Endothelial cell of umbilical vein (primary cell): Measurements from ENCODE around the gene NID2. TPM values are rescaled to one million over a fixed set of nuclear protein-coding genes. Genes with fewer than 3 reads are reported as not detected.

Source experiments
- BruUV-seq: library from RNA; stranded (reverse); fragments of 400-500 nt; replicated peaks from 2 replicates; lab custom pipeline; 2021; lab: Mats Ljungman, UMichigan
- CTCF ChIA-PET: fragments of 300-600, 350-600 bp; sonication (Branson Sonifier 250); formaldehyde crosslinking; loops from one replicate; lab custom pipeline; 2021; ENCODE audit warnings: antibody characterized with exemption, inconsistent platforms; lab: Charles Lee
- POLR2A ChIA-PET: fragments of 300-600, 350-600 bp; sonication (Branson Sonifier 250); formaldehyde crosslinking; loops from one replicate; lab custom pipeline; 2021; ENCODE audit warnings: antibody characterized with exemption, inconsistent platforms; lab: Charles Lee
- DNase-seq: peaks from one replicate; pipeline ENCODE4 v3.0.0-alpha.2; 2011; ENCODE audit warnings: low read depth, low spot score
- FAIRE-seq: peaks from 2 replicates; lab custom pipeline; 2011; peaks lifted over from hg19 to GRCh38; lab: Jason Lieb, UNC
- H2AFZ ChIP-seq: 2 replicates; pipeline ENCODE4 v1.6.0; 2012; ENCODE audit warnings: low read depth, low read length, control low read depth, inconsistent platforms
- H3K27ac ChIP-seq: 2 replicates; pipeline ENCODE4 v1.5.1; 2011; ENCODE audit warnings: low read depth, mild to moderate bottlenecking, control low read depth, low read length, moderate library complexity; ENCODE audit not compliant: insufficient read depth
- H3K27me3 ChIP-seq, 2 experiments: 2 replicates each; pipeline versions ENCODE4 v1.6.0 to v1.6.1; 2011; ENCODE audit warnings: low read length in 2 of 2, mixed read lengths in 1 of 2; ENCODE audit not compliant: control insufficient read depth in 2 of 2, insufficient read depth in 2 of 2
- H3K36me3 ChIP-seq, 2 experiments: 2 replicates in 1 of 2; 3 replicates in 1 of 2; pipeline ENCODE4 v1.5.1; 2011; ENCODE audit warnings: low read length in 2 of 2, mild to moderate bottlenecking in 1 of 2, moderate library complexity in 1 of 2; ENCODE audit not compliant: control insufficient read depth in 2 of 2, insufficient read depth in 2 of 2; ENCODE audit errors: extremely low read depth in 1 of 2
- H3K4me1 ChIP-seq: 3 replicates; pipeline ENCODE4 v1.5.1; 2011; ENCODE audit warnings: mild to moderate bottlenecking, low read length; ENCODE audit not compliant: control insufficient read depth, insufficient read depth; ENCODE audit errors: extremely low read depth
- H3K4me2 ChIP-seq: 2 replicates; pipeline ENCODE4 v1.6.1; 2011; ENCODE audit warnings: low read length, control low read depth, mixed read lengths; ENCODE audit not compliant: insufficient read depth
- H3K4me3 ChIP-seq, 3 experiments: fragments of 200-600 bp in 1 of 3; sonication (generic), shearing (Covaris generic) in 1 of 3; replicated peaks in 1 of 3; 2 replicates each; pipeline ENCODE4 v1.5.1; 2011 to 2016; ENCODE audit warnings: control low read depth in 3 of 3, low read length in 3 of 3, mild to moderate bottlenecking in 2 of 3, inconsistent platforms in 1 of 3, low read depth in 1 of 3, moderate library complexity in 1 of 3; ENCODE audit not compliant: insufficient read depth in 1 of 3
- H3K79me2 ChIP-seq: 2 replicates; pipeline ENCODE4 v1.6.0; 2012; ENCODE audit warnings: low read length, inconsistent platforms; ENCODE audit not compliant: control insufficient read depth, insufficient read depth
- H3K9ac ChIP-seq: replicated peaks from 2 replicates; pipeline ENCODE3; 2011; ENCODE audit warnings: low read length, control low read depth; ENCODE audit not compliant: insufficient read depth; ENCODE audit errors: extremely low read depth
- H3K9me1 ChIP-seq: replicated peaks from 3 replicates; pipeline ENCODE4 v1.6.0; 2011; ENCODE audit warnings: mild to moderate bottlenecking, low read length; ENCODE audit not compliant: control insufficient read depth, insufficient read depth; ENCODE audit errors: extremely low read depth
- H3K9me3 ChIP-seq: replicated peaks from 2 replicates; pipeline ENCODE4 v1.5.1; 2012; ENCODE audit warnings: low read length, inconsistent platforms; ENCODE audit not compliant: control insufficient read depth, insufficient read depth
- H4K20me1 ChIP-seq: replicated peaks from 2 replicates; pipeline ENCODE3; 2011; ENCODE audit warnings: mild to moderate bottlenecking, low read length; ENCODE audit not compliant: control insufficient read depth, insufficient read depth; ENCODE audit errors: extremely low read depth
- CTCF ChIP-seq, 2 donors: IDR thresholded peaks; 1 replicate in 1 of 2; 2 replicates in 1 of 2; pipeline ENCODE4 v1.5.1; 2011; ENCODE audit warnings: low read length in 2 of 2, mild to moderate bottlenecking in 2 of 2, moderate library complexity in 2 of 2, control low read depth in 1 of 2, inconsistent platforms in 1 of 2, low read depth in 1 of 2; ENCODE audit not compliant: insufficient read depth in 1 of 2; ENCODE audit errors: extremely low read depth in 1 of 2
- EZH2 ChIP-seq: IDR thresholded peaks from 2 replicates; pipeline ENCODE4 v1.6.1; 2012; ENCODE audit warnings: borderline replicate concordance, low read depth, mild to moderate bottlenecking, moderate library complexity, low read length, inconsistent platforms; ENCODE audit not compliant: severe bottlenecking
- FOS ChIP-seq: IDR thresholded peaks from 2 replicates; pipeline ENCODE4 v1.6.1; 2011; ENCODE audit warnings: mild to moderate bottlenecking, low read length, moderate library complexity, borderline replicate concordance; ENCODE audit not compliant: insufficient read depth
- GATA2 ChIP-seq: IDR thresholded peaks from 2 replicates; pipeline ENCODE4 v1.7.0; 2011; ENCODE audit warnings: low read depth, mild to moderate bottlenecking, moderate library complexity, mixed read lengths, low read length; ENCODE audit not compliant: insufficient read length, insufficient read depth
- MAX ChIP-seq: IDR thresholded peaks from 2 replicates; pipeline ENCODE4 v1.6.1; 2011; ENCODE audit not compliant: insufficient read depth, insufficient read length
- MYC ChIP-seq: IDR thresholded peaks from one replicate; pipeline ENCODE4 v1.6.1; 2011; ENCODE audit warnings: mild to moderate bottlenecking, low read depth, low read length
- POLR2A ChIP-seq: IDR thresholded peaks from 2 replicates; pipeline ENCODE4 v1.6.1; 2012; ENCODE audit warnings: low read depth, mild to moderate bottlenecking, control low read depth, low read length
- POLR2AphosphoS5 ChIP-seq: IDR thresholded peaks from 2 replicates; pipeline ENCODE4 v1.6.1; 2012; ENCODE audit warnings: low read depth, mild to moderate bottlenecking, control low read depth, low read length, moderate library complexity; ENCODE audit not compliant: insufficient read depth
- dilution Hi-C: fragments of 300-500 bp; cut with MboI; formaldehyde crosslinking; loops from one replicate; pipeline ENCODE4 v1.15.0; 2019; ENCODE audit warnings: low sequenced_read_pairs; ENCODE audit not compliant: extremely low pct_ligation_motif_present
- intact Hi-C: fragments of 100-400 bp; cut with micrococcal nuclease; formaldehyde crosslinking; loops from one replicate; pipeline ENCODE4 v1.10.0; 2022
- polyA plus RNA-seq, 4 experiments: library from polyadenylated mRNA; depleted of rRNA in 3 of 4; stranded (reverse) in 3 of 4; unstranded in 1 of 4; fragments of >200 nt; gene quantifications; 2 replicates each; pipeline versions ENCODE4 v1.2.1 to v1.2.3, GENCODE V29; 2011 to 2012; ENCODE audit warnings: missing spikeins in 1 of 4
- total RNA-seq: library from RNA; stranded (reverse); gene quantifications from 2 replicates; pipeline ENCODE4 v1.2.3, GENCODE V29; 2021

NID2 gene
- total and polyA plus RNA-seq, 2 donors (not counting 3 experiments of a cell fraction or from before 2014, with no cell fraction given), result 22.5 to 56.7 TPM

- DNase-seq (no peak), FAIRE-seq (no peak)
- Histone ChIP-seq H3K4me1 (peaks cover 17% of the 10 kb centered on the region), H4K20me1 (no peaks in the 10 kb centered on the region), H3K27me3 (no peaks in the 10 kb centered on the region), H3K27ac (no peak overlapping the region), H3K36me3 (peaks cover 13 to 33% of the 10 kb centered on the region in 2 experiments), H3K79me2 (peaks cover 12% of the 10 kb centered on the region), H3K9me1 (no peaks in the 10 kb centered on the region), H3K4me2 (no peak overlapping the region), H2AFZ (no peak overlapping the region), H3K9ac (no peak overlapping the region), H3K4me3 (no peak overlapping the region), H3K9me3 (no peaks in the 10 kb centered on the region)
- intact Hi-C loops, result no loop called here
- TF ChIP-seq POLR2AphosphoS5 (no peak), EZH2 (no peak)
- dilution Hi-C loops, result no loop called here
- ChIA-PET CTCF (no interaction called here), POLR2A (no interaction called here)
- no TSS peak for BruUV-seq
Measured at GRCh38 chr14:52000019-52000582, 68.8 kb downstream of the NID2 start.

- no peak overlapping the region for H3K4me3 ChIP-seq
- H3K4me1 ChIP-seq, result peaks cover 17% of the 10 kb centered on the region
- peaks cover 14 to 28% of the 10 kb centered on the region in 2 experiments for H3K36me3 ChIP-seq
- dilution Hi-C loops, result no loop called here
- TF ChIP-seq MYC (no peak), POLR2A (no peak), POLR2AphosphoS5 (no peak), FOS (no peak), MAX (no peak), CTCF (IDR thresholded peaks at IDR 0.05; ENCODE audit: extremely low read depth in 1 of 2, insufficient read depth in 1 of 2, low read depth in 1 of 2, low read length in 2 of 2) (no peak), GATA2 (no peak)
- FAIRE-seq (no peak), DNase-seq (no peak)
- H3K79me2 ChIP-seq, result peaks cover 14% of the 10 kb centered on the region
- intact Hi-C loops, result loop anchor here (5.0 kb wide), 1 partner anchor 273 kb away; no protein-coding TSS in a partner anchor
- ChIA-PET CTCF (interaction anchor here (1.7 to 1.8 kb wide), 2 partner anchors 48 to 72 kb away, joined by 4 to 6 read pairs; no protein-coding TSS in a partner anchor), POLR2A (no interaction called here)
- no peaks in the 10 kb centered on the region for H3K27me3 ChIP-seq
- H3K9me3 ChIP-seq, result no peaks in the 10 kb centered on the region
- no peaks in the 10 kb centered on the region for H3K9me1 ChIP-seq
- no peak overlapping the region for H2AFZ ChIP-seq
- H3K27ac ChIP-seq, result no peak overlapping the region
- H3K9ac ChIP-seq, result no peak overlapping the region
- no TSS peak for BruUV-seq
- no peak overlapping the region for H3K4me2 ChIP-seq
- H4K20me1 ChIP-seq, result no peaks in the 10 kb centered on the region
Measured at GRCh38 chr14:51999084-51999483, 69.8 kb downstream of the NID2 start.
